Fibroblast of mammary gland (primary cell): ENCODE measurements around the gene NOCT.
"Not testable (repeated sequence)": the region's sequence is repeated elsewhere in the genome, so short reads cannot be mapped to it uniquely, and the experiment has no call there.

Experiments
- DNase-seq: peaks from one replicate; pipeline ENCODE4 v3.0.0-alpha.2; 2010; ENCODE audit warnings: low read depth
- H3K4me3 ChIP-seq: 2 replicates; pipeline ENCODE4 v1.5.1; 2011; ENCODE audit warnings: low read depth, mild to moderate bottlenecking, low read length, moderate library complexity; ENCODE audit not compliant: control insufficient read depth
- TF ChIP-seq, protein P1 (sequence below): conservative IDR thresholded peaks from 2 replicates; pipeline ENCODE4 v1.5.1; 2011; ENCODE audit warnings: low read depth, low read length, inconsistent platforms; ENCODE audit not compliant: control insufficient read depth, insufficient read depth

Gene NOCT

GRCh38 chr4:138992676-138993075, 22.9 kb upstream of the NOCT start:
- H3K4me3 ChIP-seq, result no peak overlapping the region
- TF ChIP-seq, protein P1, sequence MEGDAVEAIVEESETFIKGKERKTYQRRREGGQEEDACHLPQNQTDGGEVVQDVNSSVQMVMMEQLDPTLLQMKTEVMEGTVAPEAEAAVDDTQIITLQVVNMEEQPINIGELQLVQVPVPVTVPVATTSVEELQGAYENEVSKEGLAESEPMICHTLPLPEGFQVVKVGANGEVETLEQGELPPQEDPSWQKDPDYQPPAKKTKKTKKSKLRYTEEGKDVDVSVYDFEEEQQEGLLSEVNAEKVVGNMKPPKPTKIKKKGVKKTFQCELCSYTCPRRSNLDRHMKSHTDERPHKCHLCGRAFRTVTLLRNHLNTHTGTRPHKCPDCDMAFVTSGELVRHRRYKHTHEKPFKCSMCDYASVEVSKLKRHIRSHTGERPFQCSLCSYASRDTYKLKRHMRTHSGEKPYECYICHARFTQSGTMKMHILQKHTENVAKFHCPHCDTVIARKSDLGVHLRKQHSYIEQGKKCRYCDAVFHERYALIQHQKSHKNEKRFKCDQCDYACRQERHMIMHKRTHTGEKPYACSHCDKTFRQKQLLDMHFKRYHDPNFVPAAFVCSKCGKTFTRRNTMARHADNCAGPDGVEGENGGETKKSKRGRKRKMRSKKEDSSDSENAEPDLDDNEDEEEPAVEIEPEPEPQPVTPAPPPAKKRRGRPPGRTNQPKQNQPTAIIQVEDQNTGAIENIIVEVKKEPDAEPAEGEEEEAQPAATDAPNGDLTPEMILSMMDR, result no peak
- DNase-seq, result no peak

GRCh38 chr4:138996090-138996489, 19.5 kb upstream of the NOCT start:
- no peak for DNase-seq
- no peak overlapping the region for H3K4me3 ChIP-seq
- TF ChIP-seq, protein P1, result no peak

GRCh38 chr4:138999666-139000065, 15.9 kb upstream of the NOCT start:
- TF ChIP-seq, protein P1, result no peak
- no peak for DNase-seq
- no peak overlapping the region for H3K4me3 ChIP-seq

DNA sequence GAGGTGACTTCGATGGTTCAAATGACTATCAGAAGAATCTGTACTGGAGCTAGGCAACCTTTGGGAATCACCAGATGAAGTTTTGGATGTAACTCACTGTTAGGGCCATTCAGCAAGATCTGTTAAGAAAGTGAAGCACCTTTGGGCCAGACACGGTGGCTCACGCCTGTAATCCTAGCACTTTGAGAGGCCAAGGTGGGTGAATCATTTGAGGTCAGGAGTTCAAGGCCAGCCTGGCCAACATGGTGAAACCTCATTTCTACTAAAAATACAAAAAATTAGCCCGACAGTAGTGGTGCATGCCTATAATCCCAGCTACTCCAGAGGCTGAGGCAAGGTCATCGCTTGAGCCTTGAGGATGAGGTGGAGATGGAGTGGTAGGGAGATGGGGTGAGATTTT, 15.4 kb upstream of the NOCT start:
- DNase-seq, H3K4me3 ChIP-seq: not testable (repeated sequence)

DNA sequence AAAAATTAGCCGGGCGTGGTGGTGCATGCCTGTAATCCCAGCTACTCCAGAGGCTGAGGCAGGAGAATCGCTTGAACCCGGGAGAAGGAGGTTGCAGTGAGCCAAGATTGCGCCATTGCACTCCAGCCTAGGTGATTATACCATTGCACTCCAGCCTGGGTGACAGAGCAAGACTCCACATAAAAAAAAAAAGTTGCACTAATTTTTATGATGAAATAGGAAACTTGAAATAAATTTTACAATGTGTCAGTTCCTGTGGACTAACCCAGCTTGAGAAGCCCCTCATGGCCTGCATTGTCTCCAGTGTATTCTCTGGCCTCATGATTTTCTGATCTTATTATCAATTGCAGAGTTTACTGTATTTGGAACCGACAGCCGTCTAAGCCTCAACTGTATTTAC, 14.2 kb upstream of the NOCT start:
- not testable (repeated sequence) for H3K4me3 ChIP-seq, DNase-seq

DNA sequence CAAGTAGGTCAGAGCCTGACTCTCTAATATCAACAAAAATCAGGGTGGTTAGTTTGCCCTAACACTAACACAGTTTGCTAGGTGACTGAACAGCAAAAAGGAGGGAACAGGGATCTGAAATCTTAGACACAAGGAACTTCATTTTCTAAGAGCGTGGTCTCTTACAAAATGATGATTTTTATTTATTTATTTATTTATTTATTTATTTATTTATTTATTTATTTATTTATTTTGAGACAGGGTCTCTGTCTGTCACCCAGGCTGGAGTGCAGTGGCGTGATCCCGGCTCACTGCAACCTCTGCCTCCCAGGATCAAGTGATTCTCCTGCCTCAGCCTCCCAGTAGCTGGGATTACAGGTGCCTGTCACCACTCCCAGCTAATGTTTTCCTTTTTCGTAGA, 11.9 kb upstream of the NOCT start:
- not testable (repeated sequence) for DNase-seq, H3K4me3 ChIP-seq

GRCh38 chr4:139005774-139006173, 9.8 kb upstream of the NOCT start:
- TF ChIP-seq, protein P1, result no peak
- no peak for DNase-seq

GRCh38 chr4:139007640-139008039, 7.9 kb upstream of the NOCT start:
- TF ChIP-seq, protein P1, result no peak
- no peak overlapping the region for H3K4me3 ChIP-seq
- peak; percentile 62 for DNase-seq

More at GRCh38 chr4:139005774-139006173, 9.8 kb upstream of the NOCT start:
- H3K4me3 ChIP-seq, result no peak overlapping the region

GRCh38 chr4:139008278-139008677, 7.3 kb upstream of the NOCT start:
- not testable (repeated sequence) for H3K4me3 ChIP-seq, DNase-seq
